Measurements from ENCODE around the gene MZT1. TPM values are rescaled to one million over a fixed set of nuclear protein-coding genes. Genes with fewer than 3 reads are reported as not detected.

MZT1 gene, protein sequence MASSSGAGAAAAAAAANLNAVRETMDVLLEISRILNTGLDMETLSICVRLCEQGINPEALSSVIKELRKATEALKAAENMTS
- total RNA-seq (2022) (20.1 and 22.9 TPM in 2 replicates), Bru-seq, nascent RNA (percentile 85 among the genes with signal in this experiment), BruChase-seq, experiment 1, labeled RNA remaining after a 2-hour chase (percentile 87 among the genes with signal in this experiment), BruChase-seq, experiment 2, labeled RNA remaining after a 6-hour chase (percentile 89 among the genes with signal in this experiment)
- long read RNA-seq, transcript MZT1-201 (3 exons, 2,299 nt): major isoform, 92 of 99 reads
- long read RNA-seq, partial matches to known transcripts: 3 of 99 reads
- long read RNA-seq, other reads (novel, unspliced or antisense): 4 of 99 reads

DNA sequence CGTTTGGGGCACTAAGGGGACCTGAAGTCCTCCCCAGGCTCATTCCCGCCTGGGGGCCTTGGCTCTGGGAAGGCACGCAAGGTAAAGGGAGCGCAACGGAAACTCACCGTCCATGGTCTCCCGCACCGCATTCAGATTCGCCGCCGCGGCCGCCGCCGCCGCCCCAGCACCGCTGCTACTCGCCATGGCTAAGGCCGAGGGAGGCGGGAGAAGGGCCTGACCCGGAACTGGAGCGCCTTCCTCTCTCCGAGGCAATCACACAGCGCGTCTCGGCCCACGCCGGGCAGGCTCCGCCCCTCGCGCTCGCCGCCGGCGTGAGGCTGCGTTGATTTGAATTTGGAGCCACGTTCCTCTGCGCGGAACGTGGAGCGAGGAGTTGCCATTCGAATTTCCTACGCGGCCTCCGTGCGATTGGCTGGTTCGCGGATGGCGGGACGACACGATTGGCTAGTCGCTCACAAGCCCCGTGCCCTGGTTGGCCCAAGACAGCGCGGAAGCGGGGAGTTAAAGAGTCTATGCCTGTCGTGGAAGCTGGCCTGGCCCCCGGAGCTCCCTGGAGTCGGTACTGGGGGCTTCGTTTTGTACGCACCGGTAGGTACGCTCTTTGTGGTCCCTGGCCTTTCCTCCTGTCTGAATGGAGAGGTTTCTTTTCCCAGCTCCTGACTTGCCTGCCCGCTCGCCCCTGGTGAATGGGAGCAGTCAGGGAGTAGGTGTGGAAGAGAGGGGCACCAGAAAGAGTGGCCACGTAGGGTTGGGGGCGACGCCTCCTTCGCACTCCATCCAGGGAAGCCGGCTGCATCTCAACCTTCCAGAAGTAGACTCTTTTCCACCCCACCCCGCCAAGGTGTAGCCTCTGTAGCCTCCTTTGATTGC lies at the start of gene MZT1, which contains the start of gene BORA:
MZT1 (minus strand) TSS at position 213 of the 873 bp plus-strand sequence; CDS start at position 186, 27 bp downstream.
BORA (plus strand) TSS at position 507 of the 873 bp plus-strand sequence. CDS start 1,018 bp downstream, outside the sequence.
- Histone ChIP-seq H3K27me3 (replicated peaks; ENCODE audit: control insufficient read depth, insufficient read depth, low read length) (no peaks in the 10 kb centered on the region), H3K4me3 (ENCODE audit: low read depth, low read length) (peak within 1 kb of the TSS; percentile 100), H3K9me3 (no peaks in the 10 kb centered on the region), H3K4me1 (peaks cover 7% of the 10 kb centered on the region; the same call in 1 of the 2 replicates), H3K36me3 (ENCODE audit: control insufficient read depth, insufficient read depth, low read length) (no peaks in the 10 kb centered on the region; the same call in 1 of the 2 replicates)
- Mint-ChIP-seq H3K27ac (ENCODE audit: unreplicated experiment) (peak within 1 kb of the TSS; percentile 93), H3K4me1 (ENCODE audit: low read depth, unreplicated experiment) (peaks cover 6% of the 10 kb centered on the region), H3K27me3 (ENCODE audit: insufficient read depth, unreplicated experiment) (no peaks in the 10 kb centered on the region), H3K4me3 (ENCODE audit: unreplicated experiment) (peak within 1 kb of the TSS; percentile 92), H3K36me3 (ENCODE audit: insufficient read depth, unreplicated experiment) (peaks cover 30% of the 10 kb centered on the region), H3K9me3 (ENCODE audit: unreplicated experiment) (no peaks in the 10 kb centered on the region)
- no TSS peak for BruUV-seq (replicated peaks)
- peak; percentile 97 to 98 for DNase-seq
- TF ChIP-seq, protein P1, sequence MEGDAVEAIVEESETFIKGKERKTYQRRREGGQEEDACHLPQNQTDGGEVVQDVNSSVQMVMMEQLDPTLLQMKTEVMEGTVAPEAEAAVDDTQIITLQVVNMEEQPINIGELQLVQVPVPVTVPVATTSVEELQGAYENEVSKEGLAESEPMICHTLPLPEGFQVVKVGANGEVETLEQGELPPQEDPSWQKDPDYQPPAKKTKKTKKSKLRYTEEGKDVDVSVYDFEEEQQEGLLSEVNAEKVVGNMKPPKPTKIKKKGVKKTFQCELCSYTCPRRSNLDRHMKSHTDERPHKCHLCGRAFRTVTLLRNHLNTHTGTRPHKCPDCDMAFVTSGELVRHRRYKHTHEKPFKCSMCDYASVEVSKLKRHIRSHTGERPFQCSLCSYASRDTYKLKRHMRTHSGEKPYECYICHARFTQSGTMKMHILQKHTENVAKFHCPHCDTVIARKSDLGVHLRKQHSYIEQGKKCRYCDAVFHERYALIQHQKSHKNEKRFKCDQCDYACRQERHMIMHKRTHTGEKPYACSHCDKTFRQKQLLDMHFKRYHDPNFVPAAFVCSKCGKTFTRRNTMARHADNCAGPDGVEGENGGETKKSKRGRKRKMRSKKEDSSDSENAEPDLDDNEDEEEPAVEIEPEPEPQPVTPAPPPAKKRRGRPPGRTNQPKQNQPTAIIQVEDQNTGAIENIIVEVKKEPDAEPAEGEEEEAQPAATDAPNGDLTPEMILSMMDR (IDR thresholded peaks at IDR 0.05; ENCODE audit: insufficient read depth in 1 of 2, low read depth in 1 of 2, low read length in 1 of 2, severe bottlenecking in 1 of 2, unreplicated experiment in 1 of 2): no peak
- intact Hi-C loops (cut with micrococcal nuclease; ENCODE audit: unreplicated experiment): loop anchor here (1.0 kb wide), 1 partner anchor 55 kb away; the partner anchor contains the start of gene PIBF1
- ChIA-PET CTCF (no interaction called here), POLR2A (interaction anchor here (0.6 to 0.8 kb wide), 3 partner anchors 13 to 1177 kb away, joined by 3 read pairs; partner anchors contain the start of gene KLF5)

DNA sequence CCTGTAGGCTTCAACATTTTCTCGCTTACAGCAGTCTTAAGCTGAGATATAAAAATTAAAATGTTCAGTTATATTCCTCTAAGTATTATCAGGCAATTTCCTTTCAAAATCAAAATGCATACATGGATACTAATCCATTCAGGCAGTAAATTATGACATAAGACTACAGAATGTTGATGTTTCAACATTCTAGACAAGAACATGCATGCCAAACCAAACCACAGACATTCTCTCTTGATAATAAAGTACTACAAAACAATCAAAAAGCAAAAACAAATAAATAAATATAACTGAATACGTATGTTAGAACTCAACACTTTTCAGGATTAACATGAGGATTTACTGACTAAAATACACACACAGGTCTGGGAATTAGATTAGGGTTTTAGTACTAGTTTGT lies 46.6 kb upstream of the MZT1 start:
- no peaks in the 10 kb centered on the region for H3K4me1 ChIP-seq
- Mint-ChIP-seq H3K4me1 (ENCODE audit: low read depth, unreplicated experiment) (peaks cover 7% of the 10 kb centered on the region), H3K36me3 (ENCODE audit: insufficient read depth, unreplicated experiment) (peaks cover 88% of the 10 kb centered on the region), H3K4me3 (ENCODE audit: unreplicated experiment) (no peak overlapping the region), H3K27ac (ENCODE audit: unreplicated experiment) (no peak overlapping the region), H3K9me3 (ENCODE audit: unreplicated experiment) (no peaks in the 10 kb centered on the region), H3K27me3 (ENCODE audit: insufficient read depth, unreplicated experiment) (no peaks in the 10 kb centered on the region)
- no peaks in the 10 kb centered on the region for H3K27me3 ChIP-seq (replicated peaks; ENCODE audit: control insufficient read depth, insufficient read depth, low read length)
- CTCF ChIA-PET: no interaction called here
- TF ChIP-seq, protein P1 (IDR thresholded peaks at IDR 0.05; ENCODE audit: insufficient read depth in 1 of 2, low read depth in 1 of 2, low read length in 1 of 2, severe bottlenecking in 1 of 2, unreplicated experiment in 1 of 2): no peak
- intact Hi-C loops (cut with micrococcal nuclease; ENCODE audit: unreplicated experiment): no loop called here
- DNase-seq: no peak
- H3K36me3 ChIP-seq (ENCODE audit: control insufficient read depth, insufficient read depth, low read length): no peaks in the 10 kb centered on the region
- POLR2A ChIA-PET: no interaction called here
- BruUV-seq (replicated peaks): no TSS peak
- no peaks in the 10 kb centered on the region for H3K9me3 ChIP-seq
- no peak overlapping the region for H3K4me3 ChIP-seq (ENCODE audit: low read depth, low read length)

DNA sequence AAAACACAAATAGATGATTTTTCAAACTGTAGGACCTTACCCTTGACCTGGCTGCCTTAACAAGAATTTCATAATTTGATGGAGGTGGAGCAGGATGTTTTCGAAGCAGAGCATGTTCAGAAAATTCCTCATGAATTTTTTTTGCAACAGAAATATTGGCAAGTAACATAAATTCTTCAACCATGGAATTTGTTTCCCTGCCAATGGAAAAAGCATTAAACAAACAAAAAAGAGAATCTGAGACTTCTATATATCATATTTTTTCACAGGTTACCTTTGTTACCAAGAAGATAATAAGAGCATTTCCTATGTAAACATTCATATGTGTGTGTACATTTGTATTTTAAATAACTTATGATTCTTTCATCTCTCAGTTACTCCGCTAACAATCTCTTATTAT lies 36.0 kb upstream of the MZT1 start:
- H3K9me3 ChIP-seq: no peaks in the 10 kb centered on the region
- no peak overlapping the region for H3K4me3 ChIP-seq (ENCODE audit: low read depth, low read length)
- H3K4me1 ChIP-seq: no peaks in the 10 kb centered on the region
- no TSS peak for BruUV-seq (replicated peaks)
- H3K27me3 ChIP-seq (replicated peaks; ENCODE audit: control insufficient read depth, insufficient read depth, low read length): no peaks in the 10 kb centered on the region
- Mint-ChIP-seq H3K27ac (ENCODE audit: unreplicated experiment) (no peak overlapping the region), H3K36me3 (ENCODE audit: insufficient read depth, unreplicated experiment) (peaks cover 96% of the 10 kb centered on the region), H3K4me3 (ENCODE audit: unreplicated experiment) (no peak overlapping the region), H3K27me3 (ENCODE audit: insufficient read depth, unreplicated experiment) (no peaks in the 10 kb centered on the region), H3K4me1 (ENCODE audit: low read depth, unreplicated experiment) (no peaks in the 10 kb centered on the region), H3K9me3 (ENCODE audit: unreplicated experiment) (no peaks in the 10 kb centered on the region)
- POLR2A ChIA-PET: no interaction called here
- CTCF ChIA-PET: no interaction called here
- intact Hi-C loops (cut with micrococcal nuclease; ENCODE audit: unreplicated experiment): no loop called here
- no peak for DNase-seq
- H3K36me3 ChIP-seq (ENCODE audit: control insufficient read depth, insufficient read depth, low read length): peaks cover 1% of the 10 kb centered on the region; the same call in 1 of the 2 replicates
- TF ChIP-seq, protein P1 (IDR thresholded peaks at IDR 0.05; ENCODE audit: insufficient read depth in 1 of 2, low read depth in 1 of 2, low read length in 1 of 2, severe bottlenecking in 1 of 2, unreplicated experiment in 1 of 2): no peak
